GM19035 (cell line): ENCODE results near the gene ZFPM1.

ENCODE experiments used
- ATAC-seq: cut with Tn5 transposase; IDR thresholded peaks from one replicate; pipeline ENCODE4 v1.9.1; 2021; ENCODE audit not compliant: unreplicated experiment

Gene ZFPM1

GRCh38 chr16:88556294-88556988 lies 103.4 kb downstream of the ZFPM1 start:
- ATAC-seq = no peak

DNA sequence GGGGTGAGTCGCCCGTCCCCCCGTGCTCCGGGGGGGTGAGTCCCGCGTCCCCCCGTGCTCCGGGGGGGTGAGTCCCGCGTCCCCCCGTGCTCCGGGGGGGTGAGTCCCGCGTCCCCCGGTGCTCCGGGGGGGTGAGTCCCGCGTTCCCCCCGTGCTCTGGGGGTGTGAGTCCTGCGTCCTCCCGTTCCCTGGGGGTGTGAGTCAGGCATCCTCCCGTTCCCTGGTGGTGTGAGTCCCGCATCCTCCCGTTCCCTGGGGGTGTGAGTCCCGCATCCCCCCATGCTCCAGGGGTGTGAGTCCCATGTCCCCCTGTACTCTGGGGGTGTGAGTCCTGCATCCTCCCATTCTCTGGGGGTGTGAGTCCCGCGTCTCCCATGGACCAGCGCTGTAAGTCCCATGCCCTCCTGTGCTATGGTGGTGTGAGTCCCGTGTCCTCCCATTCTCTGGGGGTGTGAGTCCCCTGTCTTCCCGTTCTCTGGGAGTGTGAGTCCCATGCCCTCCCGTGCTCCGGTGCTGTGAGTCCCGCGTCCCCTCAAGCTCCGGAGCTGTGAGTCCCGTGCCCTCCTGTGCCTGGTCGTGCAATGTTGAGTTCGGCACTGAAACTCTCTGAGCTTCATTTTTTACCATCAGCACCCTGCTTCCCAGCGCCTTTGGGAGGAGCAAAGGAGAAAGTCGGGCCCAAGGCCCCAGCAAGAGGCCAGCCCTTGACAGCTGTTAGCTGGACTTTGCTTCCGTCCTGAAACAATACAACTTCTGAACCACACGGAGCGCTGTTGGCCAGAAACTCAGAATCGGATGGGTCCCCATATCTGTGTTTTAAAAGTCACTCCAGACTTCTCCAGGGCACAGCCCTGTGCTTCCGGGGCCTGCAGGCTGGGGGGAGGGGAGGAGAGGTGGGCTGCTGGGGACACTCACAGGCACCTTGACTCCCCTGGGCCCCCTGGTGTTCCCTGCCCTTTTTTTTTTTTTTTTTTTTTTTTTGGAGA lies 105.7 kb downstream of the ZFPM1 start:
- no peak for ATAC-seq

GRCh38 chr16:88560714-88561484 lies 107.8 kb downstream of the ZFPM1 start:
- ATAC-seq = no peak

DNA sequence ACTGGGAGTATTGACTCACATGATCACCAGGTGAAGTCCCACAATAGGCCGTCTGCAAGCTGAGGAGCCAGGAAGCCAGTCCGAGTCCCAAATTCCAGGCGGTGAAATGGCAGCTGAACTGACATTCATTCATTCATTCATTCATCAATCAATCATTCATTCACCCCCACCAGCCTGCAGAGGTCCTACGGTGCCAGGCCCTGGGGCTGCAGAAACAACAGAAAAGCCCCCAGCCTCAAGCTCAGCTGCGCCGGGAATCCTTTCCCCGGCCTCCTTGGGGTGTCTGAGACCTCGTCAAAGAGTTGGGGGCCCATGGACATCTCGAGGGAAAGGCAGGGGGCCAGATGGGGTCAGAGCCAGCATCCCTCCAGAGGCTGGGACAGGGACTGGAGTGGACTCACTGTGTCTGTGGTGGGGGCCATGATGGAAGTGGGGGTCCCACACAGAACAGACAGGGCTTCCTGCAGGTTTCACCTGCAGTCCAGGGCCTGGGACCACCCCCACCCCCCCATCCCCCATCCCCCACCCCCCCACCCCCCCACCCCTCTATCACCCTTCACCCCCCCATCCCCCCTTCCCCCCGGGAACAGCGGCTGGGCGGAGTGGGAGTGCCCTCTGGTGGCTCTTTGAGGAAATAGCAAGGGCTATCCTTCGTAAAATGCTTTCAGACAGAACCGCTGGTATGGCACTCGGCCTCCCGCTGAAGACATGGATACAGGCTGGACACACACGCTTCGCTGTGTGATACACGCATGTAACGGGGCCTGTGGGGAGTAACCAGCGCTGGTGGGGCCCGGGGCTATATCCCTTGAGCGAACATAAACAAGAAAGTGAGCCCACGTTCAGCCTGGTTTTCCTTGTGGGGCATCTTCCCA lies 108.6 kb downstream of the ZFPM1 start:
- ATAC-seq = no peak

DNA sequence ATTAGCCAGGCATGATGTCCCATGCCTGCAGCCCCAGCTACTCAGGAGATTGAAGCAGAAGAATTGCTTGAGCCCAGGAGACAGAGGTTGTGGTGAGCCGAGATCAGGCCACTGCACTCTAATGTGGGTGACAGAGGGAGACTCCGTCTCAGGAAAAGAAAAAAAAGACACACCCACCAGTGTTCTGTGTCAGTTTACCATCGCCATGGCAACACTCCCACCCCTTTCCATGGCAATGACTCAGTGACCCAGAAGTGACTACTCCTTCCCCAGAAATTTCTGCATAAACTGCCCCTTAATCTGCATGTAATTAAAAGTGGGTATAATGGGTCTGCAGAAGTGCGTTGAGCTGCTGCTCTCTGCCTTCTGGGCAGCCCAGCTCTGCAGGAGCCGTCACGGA lies 113.1 kb downstream of the ZFPM1 start:
- ATAC-seq = no peak

DNA sequence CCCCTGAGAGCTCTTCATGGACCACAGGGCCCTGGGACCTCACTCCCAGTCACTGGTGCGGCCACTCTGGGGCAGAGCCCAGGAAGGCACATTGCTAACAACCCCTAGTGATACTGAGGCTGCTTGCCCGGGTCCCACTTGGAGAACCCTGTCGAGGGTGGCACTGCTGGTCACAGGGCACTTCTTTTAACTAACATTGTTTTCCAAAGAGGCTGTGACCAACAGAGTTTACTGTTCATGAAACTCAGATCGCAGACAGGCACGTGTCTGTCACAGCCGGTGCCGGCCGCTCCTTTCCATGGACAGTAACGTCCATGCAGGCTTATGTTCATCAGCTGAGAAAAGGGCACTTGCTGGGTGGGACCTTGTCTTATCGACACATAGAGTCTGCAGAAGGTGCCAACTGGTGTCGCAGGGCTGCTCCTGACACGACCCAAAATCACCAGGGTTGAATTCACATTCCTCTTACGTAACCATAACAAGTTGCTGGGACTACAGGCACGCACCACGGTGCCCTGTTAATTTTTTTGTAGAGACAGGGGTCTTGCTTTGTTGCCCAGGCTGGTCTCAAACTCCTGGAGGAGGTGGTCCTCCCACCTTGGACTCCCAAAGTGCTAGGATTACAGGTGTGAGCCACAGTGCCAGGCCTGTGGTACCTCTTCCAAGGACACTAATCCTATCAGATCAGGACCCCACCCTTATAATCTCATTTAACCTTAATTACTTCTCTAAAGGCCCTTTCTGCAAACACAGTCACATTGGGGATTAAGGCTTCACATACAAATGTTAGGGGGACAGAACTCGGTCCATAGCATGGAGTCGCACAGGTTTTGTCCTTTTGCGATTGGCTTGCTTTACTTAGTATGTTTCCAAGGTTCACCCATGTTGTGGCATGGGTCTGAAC lies 115.9 kb downstream of the ZFPM1 start:
- no peak for ATAC-seq

DNA sequence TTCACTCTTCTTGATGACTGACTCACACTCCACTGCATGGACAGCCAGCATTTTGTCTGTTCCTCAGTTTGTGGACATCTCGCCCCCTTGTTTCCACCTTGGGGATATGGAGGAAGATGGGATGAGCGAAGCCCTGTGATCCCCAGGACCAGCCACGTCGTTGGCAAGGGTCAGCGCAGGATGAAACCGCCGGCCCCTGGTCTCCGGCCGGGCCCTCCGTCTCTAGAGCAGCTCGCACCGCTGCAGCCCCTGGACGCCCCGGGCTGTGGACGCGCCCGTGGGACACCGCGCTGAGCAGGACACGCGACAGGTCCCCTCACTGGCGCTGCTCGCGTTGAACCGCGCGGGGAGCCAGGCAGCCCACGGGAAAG lies 116.5 kb downstream of the ZFPM1 start:
- peak; percentile 18 for ATAC-seq

DNA sequence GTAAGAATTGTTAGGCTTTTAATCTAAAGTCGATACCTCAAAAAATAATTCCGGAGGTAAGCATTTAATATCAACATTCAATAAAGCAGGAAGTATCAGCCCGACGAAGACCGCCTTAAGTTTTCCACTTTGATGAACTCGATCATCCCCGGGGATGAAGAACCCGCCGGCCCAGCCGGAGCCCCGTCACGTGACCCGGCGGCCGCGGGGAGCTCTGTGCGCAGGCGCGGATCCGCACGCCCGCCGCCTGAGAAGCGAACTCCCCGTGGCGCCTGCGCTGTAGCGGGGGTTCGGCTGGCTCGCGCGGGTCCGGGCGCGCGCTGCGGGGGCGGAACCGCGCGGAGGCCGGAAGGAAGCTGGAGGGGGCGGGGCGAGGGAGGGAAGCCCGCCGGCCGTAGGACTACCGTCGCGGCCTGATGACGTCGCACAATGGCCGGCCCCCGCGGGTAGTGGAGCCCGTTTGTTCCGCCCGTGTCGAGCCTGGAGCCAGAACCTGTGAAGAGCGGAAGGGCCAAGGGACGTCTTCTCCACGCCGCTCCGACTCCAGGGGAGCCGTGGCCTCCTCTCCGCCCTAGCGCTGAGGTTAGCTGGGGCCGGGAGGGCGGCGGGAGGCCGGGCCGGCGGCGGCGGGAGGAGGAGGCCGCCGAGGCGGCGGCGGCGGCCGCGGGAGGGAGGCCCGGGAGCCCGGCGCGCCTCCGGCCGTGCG lies 117.1 kb downstream of the ZFPM1 start, which contains the start of gene ZC3H18:
Gene ZC3H18 (plus strand): TSS at position 419 of the 706 bp plus-strand sequence. CDS start 6,721 bp downstream, outside the sequence.
- ATAC-seq = peak; percentile 76

DNA sequence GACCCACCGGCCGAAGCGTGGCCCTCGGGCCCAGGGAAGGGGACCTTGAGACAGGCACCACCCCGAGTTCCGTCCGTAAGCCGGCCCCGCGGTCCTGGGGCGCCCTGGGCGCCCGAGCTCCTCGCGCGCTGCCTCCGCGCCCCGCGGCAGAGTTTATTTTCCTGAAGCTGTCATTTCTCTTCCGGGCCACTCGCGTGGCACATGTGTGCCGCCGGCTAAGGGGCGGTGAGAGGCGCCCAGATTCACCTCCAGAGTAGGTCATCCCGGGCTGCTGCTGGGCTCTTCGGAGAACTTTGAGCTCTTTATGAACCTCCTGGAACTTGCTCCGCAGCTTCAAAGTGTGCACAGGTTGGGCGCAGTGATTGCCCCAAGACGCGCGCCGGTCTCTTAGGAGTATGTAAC lies 117.6 kb downstream of the ZFPM1 start:
- peak; percentile 29 for ATAC-seq

GRCh38 chr16:88575251-88575650 lies 122.2 kb downstream of the ZFPM1 start:
- ATAC-seq = no peak

DNA sequence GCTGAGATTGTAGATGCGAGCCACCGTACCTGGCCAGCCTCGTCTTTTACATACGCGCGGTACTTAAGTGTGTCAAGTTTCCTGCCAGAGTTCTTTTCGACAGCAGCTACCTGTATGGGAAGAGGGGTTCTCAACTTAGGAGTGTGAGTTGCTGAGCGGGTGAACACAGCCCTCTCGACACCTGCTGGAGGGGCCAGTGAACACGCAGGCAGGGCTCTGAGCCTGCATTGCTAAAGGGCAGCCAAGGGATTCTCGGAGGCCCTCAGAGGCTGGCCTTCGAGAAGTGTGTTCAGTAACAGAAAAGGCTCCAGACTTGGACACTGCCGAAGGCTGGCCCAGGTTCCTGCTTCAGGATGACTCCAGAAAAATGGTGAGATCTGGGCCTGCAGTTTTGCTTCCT lies 123.2 kb downstream of the ZFPM1 start:
- ATAC-seq = no peak

- no peak for ATAC-seq
Observed at GRCh38 chr16:88577166-88577565, 124.1 kb downstream of the ZFPM1 start.

DNA sequence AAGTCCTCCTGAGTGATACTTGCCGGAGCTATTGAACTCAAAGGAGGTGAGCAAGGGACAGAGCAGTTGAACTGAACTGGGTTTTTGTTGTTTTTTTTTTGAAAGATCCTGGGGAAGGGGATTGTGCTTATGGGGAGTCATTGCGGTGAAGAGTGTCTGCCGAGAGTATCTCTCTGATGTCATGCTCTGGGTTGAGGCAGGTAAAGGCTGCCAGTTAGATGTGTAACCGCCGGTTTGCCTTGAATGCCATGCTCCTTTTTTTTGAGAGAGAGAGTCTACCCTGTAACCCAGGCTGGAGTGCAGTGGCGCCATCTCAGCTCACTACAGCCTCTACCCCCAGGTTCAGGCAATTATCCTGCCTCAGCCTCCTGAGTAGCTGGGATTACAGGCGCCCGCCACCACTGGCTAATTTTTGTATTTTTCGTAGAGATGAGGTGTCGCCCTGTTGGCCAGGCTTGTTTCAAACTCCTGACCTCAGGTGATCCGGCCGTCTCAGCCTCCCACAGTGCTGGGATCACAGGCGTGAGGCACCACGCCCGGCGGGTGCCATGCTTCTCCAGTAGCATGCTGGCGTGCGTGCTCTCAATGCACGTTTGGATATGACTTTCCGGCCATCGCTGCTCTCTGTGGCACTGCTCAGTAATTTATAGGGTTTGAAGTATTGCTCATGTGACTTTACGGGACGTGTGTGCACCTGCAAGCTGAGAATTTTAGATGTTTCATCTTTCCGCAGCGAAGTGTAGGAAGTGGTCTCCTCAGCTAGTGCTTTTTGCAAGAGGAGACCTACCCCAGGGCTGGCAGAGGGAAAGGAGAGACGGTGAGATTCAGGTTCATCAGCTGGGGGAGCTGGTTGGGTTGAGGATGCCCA lies 125.6 kb downstream of the ZFPM1 start:
- no peak for ATAC-seq

DNA sequence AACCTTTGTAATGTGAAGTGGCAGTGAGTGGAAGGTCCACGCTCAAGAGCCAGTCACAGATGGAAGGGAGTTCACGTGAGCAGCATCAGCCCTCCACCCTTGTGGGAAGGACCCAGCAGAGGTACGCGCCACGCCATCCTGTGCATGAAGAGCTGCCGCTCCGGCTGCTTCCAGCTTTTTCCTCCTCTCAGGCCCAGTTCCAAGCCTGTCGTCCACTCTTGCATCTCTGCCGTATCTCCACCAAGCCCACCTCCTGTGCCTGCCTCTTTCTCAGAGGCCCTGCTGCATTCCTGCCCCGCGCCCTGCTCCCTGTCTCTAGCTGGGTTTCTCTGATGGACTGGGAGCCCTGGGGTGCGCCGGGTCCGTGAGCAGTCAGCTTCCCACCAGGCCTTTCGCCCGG lies 127.3 kb downstream of the ZFPM1 start:
- no peak for ATAC-seq

GRCh38 chr16:88581033-88581432 lies 128.0 kb downstream of the ZFPM1 start:
- ATAC-seq = no peak

DNA sequence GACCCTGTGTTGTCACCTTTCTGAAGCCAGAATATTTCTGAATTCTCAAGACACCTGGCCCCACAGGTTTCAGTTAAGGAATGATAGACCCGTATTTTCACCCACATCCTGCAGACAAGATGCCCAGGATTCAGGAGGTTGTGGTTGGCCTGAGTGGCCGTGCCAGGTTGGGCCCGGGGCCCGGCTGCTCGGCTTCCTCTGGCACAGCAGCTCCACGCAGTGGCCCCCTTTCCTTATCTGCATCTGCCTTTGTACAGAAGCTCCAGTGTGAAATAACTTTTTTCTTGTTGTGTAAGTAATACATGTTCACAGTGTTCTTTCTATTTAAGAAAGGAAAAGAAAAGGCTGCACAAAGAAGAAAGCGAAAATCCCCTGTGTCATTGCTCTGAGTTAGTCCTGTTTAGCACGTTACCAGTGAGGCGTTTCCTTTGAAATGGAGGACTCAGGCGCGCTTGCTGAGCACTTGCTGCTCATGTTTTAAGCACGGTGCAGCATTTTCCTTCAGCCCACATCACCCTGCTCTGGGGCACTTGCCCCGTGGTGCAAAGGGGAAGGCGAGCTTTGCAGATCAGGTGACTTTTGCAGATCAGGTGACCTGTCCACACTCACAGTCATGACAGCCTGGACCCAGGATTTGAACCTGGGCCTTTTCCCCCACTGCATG lies 130.0 kb downstream of the ZFPM1 start:
- no peak for ATAC-seq

DNA sequence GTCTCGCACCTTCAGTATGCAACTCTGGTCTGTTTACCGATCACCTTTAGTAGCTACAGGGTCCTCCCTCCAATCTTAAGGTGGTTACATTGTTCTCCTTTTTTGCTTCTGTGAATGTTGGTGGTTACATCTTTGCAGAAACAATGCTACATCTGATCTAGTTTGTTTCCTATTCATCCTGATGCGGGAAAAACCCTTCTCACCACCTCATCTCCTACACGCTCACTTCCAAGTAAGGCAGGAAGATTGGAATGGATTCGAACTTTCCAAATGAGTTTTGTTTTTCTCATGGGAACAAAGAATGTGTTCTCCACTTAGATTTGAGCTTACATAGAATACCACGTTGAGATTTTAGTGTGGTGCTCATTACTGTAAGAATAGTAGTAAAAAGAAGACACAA lies 131.6 kb downstream of the ZFPM1 start:
- ATAC-seq = no peak
